Endothelial cell of umbilical vein (primary cell): Measurements from ENCODE around the gene ZBTB39. TPM values are rescaled to one million over a fixed set of nuclear protein-coding genes. Genes with fewer than 3 reads are reported as not detected.
"Not testable (repeated sequence)": the region's sequence is repeated elsewhere in the genome, so short reads cannot be mapped to it uniquely, and the experiment has no call there.

Experiments
- BruUV-seq: library from RNA; stranded (reverse); fragments of 400-500 nt; replicated peaks from 2 replicates; lab custom pipeline; 2021; lab: Mats Ljungman, UMichigan
- CTCF ChIA-PET: fragments of 300-600, 350-600 bp; sonication (Branson Sonifier 250); formaldehyde crosslinking; loops from one replicate; lab custom pipeline; 2021; ENCODE audit warnings: antibody characterized with exemption, inconsistent platforms; lab: Charles Lee
- POLR2A ChIA-PET: fragments of 300-600, 350-600 bp; sonication (Branson Sonifier 250); formaldehyde crosslinking; loops from one replicate; lab custom pipeline; 2021; ENCODE audit warnings: antibody characterized with exemption, inconsistent platforms; lab: Charles Lee
- DNase-seq: peaks from one replicate; pipeline ENCODE4 v3.0.0-alpha.2; 2011; ENCODE audit warnings: low read depth, low spot score
- FAIRE-seq: peaks from 2 replicates; lab custom pipeline; 2011; peaks lifted over from hg19 to GRCh38; lab: Jason Lieb, UNC
- H2AFZ ChIP-seq: 2 replicates; pipeline ENCODE4 v1.6.0; 2012; ENCODE audit warnings: low read depth, low read length, control low read depth, inconsistent platforms
- H3K27ac ChIP-seq: 2 replicates; pipeline ENCODE4 v1.5.1; 2011; ENCODE audit warnings: low read depth, mild to moderate bottlenecking, control low read depth, low read length, moderate library complexity; ENCODE audit not compliant: insufficient read depth
- H3K27me3 ChIP-seq, 2 experiments: 2 replicates each; pipeline versions ENCODE4 v1.6.0 to v1.6.1; 2011; ENCODE audit warnings: low read length in 2 of 2, mixed read lengths in 1 of 2; ENCODE audit not compliant: control insufficient read depth in 2 of 2, insufficient read depth in 2 of 2
- H3K36me3 ChIP-seq, 2 experiments: 2 replicates in 1 of 2; 3 replicates in 1 of 2; pipeline ENCODE4 v1.5.1; 2011; ENCODE audit warnings: low read length in 2 of 2, mild to moderate bottlenecking in 1 of 2, moderate library complexity in 1 of 2; ENCODE audit not compliant: control insufficient read depth in 2 of 2, insufficient read depth in 2 of 2; ENCODE audit errors: extremely low read depth in 1 of 2
- H3K4me1 ChIP-seq: 3 replicates; pipeline ENCODE4 v1.5.1; 2011; ENCODE audit warnings: mild to moderate bottlenecking, low read length; ENCODE audit not compliant: control insufficient read depth, insufficient read depth; ENCODE audit errors: extremely low read depth
- H3K4me2 ChIP-seq: 2 replicates; pipeline ENCODE4 v1.6.1; 2011; ENCODE audit warnings: low read length, control low read depth, mixed read lengths; ENCODE audit not compliant: insufficient read depth
- H3K4me3 ChIP-seq, 3 experiments: fragments of 200-600 bp in 1 of 3; sonication (generic), shearing (Covaris generic) in 1 of 3; replicated peaks in 1 of 3; 2 replicates each; pipeline ENCODE4 v1.5.1; 2011 to 2016; ENCODE audit warnings: control low read depth in 3 of 3, low read length in 3 of 3, mild to moderate bottlenecking in 2 of 3, inconsistent platforms in 1 of 3, low read depth in 1 of 3, moderate library complexity in 1 of 3; ENCODE audit not compliant: insufficient read depth in 1 of 3
- H3K79me2 ChIP-seq: 2 replicates; pipeline ENCODE4 v1.6.0; 2012; ENCODE audit warnings: low read length, inconsistent platforms; ENCODE audit not compliant: control insufficient read depth, insufficient read depth
- H3K9ac ChIP-seq: replicated peaks from 2 replicates; pipeline ENCODE3; 2011; ENCODE audit warnings: low read length, control low read depth; ENCODE audit not compliant: insufficient read depth; ENCODE audit errors: extremely low read depth
- H3K9me1 ChIP-seq: replicated peaks from 3 replicates; pipeline ENCODE4 v1.6.0; 2011; ENCODE audit warnings: mild to moderate bottlenecking, low read length; ENCODE audit not compliant: control insufficient read depth, insufficient read depth; ENCODE audit errors: extremely low read depth
- H3K9me3 ChIP-seq: replicated peaks from 2 replicates; pipeline ENCODE4 v1.5.1; 2012; ENCODE audit warnings: low read length, inconsistent platforms; ENCODE audit not compliant: control insufficient read depth, insufficient read depth
- H4K20me1 ChIP-seq: replicated peaks from 2 replicates; pipeline ENCODE3; 2011; ENCODE audit warnings: mild to moderate bottlenecking, low read length; ENCODE audit not compliant: control insufficient read depth, insufficient read depth; ENCODE audit errors: extremely low read depth
- FOS ChIP-seq: IDR thresholded peaks from 2 replicates; pipeline ENCODE4 v1.6.1; 2011; ENCODE audit warnings: mild to moderate bottlenecking, low read length, moderate library complexity, borderline replicate concordance; ENCODE audit not compliant: insufficient read depth
- GATA2 ChIP-seq: IDR thresholded peaks from 2 replicates; pipeline ENCODE4 v1.7.0; 2011; ENCODE audit warnings: low read depth, mild to moderate bottlenecking, moderate library complexity, mixed read lengths, low read length; ENCODE audit not compliant: insufficient read length, insufficient read depth
- JUN ChIP-seq: IDR thresholded peaks from 2 replicates; pipeline ENCODE4 v1.6.1; 2011; ENCODE audit warnings: borderline replicate concordance, low read depth; ENCODE audit not compliant: insufficient read length, insufficient read depth
- MYC ChIP-seq: IDR thresholded peaks from one replicate; pipeline ENCODE4 v1.6.1; 2011; ENCODE audit warnings: mild to moderate bottlenecking, low read depth, low read length
- POLR2A ChIP-seq: IDR thresholded peaks from 2 replicates; pipeline ENCODE4 v1.6.1; 2012; ENCODE audit warnings: low read depth, mild to moderate bottlenecking, control low read depth, low read length
- dilution Hi-C: fragments of 300-500 bp; cut with MboI; formaldehyde crosslinking; loops from one replicate; pipeline ENCODE4 v1.15.0; 2019; ENCODE audit warnings: low sequenced_read_pairs; ENCODE audit not compliant: extremely low pct_ligation_motif_present
- intact Hi-C: fragments of 100-400 bp; cut with micrococcal nuclease; formaldehyde crosslinking; loops from one replicate; pipeline ENCODE4 v1.10.0; 2022
- polyA plus RNA-seq, 4 experiments: library from polyadenylated mRNA; depleted of rRNA in 3 of 4; stranded (reverse) in 3 of 4; unstranded in 1 of 4; fragments of >200 nt; gene quantifications; 2 replicates each; pipeline versions ENCODE4 v1.2.1 to v1.2.3, GENCODE V29; 2011 to 2012; ENCODE audit warnings: missing spikeins in 1 of 4
- total RNA-seq: library from RNA; stranded (reverse); gene quantifications from 2 replicates; pipeline ENCODE4 v1.2.3, GENCODE V29; 2021
- TF ChIP-seq, protein P1 (sequence below): IDR thresholded peaks from 2 replicates; pipeline ENCODE4 v1.6.1; 2011; ENCODE audit not compliant: insufficient read depth, insufficient read length
- TF ChIP-seq, protein P2 (sequence below), 2 donors: IDR thresholded peaks; 1 replicate in 1 of 2; 2 replicates in 1 of 2; pipeline ENCODE4 v1.5.1; 2011; ENCODE audit warnings: low read length in 2 of 2, mild to moderate bottlenecking in 2 of 2, moderate library complexity in 2 of 2, control low read depth in 1 of 2, inconsistent platforms in 1 of 2, low read depth in 1 of 2; ENCODE audit not compliant: insufficient read depth in 1 of 2; ENCODE audit errors: extremely low read depth in 1 of 2

Gene ZBTB39
- total and polyA plus RNA-seq, 2 donors (not counting 3 experiments of a cell fraction or from before 2014, with no cell fraction given) = 5.9 to 8.5 TPM

GRCh38 chr12:57055824-57056223 is 49.5 kb upstream of the ZBTB39 start:
- Histone ChIP-seq H2AFZ (no peak overlapping the region), H3K27me3 (peaks cover 0 to 1% of the 10 kb centered on the region in 2 experiments), H4K20me1 (no peaks in the 10 kb centered on the region), H3K9ac (no peak overlapping the region), H3K79me2 (no peaks in the 10 kb centered on the region), H3K9me3 (no peaks in the 10 kb centered on the region), H3K36me3 (peaks cover 6 to 10% of the 10 kb centered on the region in 2 experiments), H3K4me3 (no peak overlapping the region), H3K4me1 (no peaks in the 10 kb centered on the region), H3K4me2 (no peak overlapping the region), H3K27ac (no peak overlapping the region), H3K9me1 (no peaks in the 10 kb centered on the region)
- POLR2A ChIA-PET = no interaction called here
- no TSS peak for BruUV-seq
- no peak for DNase-seq
- dilution Hi-C loops (no loop called here), intact Hi-C loops (no loop called here)
- CTCF ChIA-PET = interaction anchor here (1.3 kb wide), 1 partner anchor 54 kb away, joined by 3 read pairs; no protein-coding TSS in a partner anchor
- no peak for TF ChIP-seq FOS
- TF ChIP-seq, protein P1, sequence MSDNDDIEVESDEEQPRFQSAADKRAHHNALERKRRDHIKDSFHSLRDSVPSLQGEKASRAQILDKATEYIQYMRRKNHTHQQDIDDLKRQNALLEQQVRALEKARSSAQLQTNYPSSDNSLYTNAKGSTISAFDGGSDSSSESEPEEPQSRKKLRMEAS = no peak
- TF ChIP-seq POLR2A = no peak
- TF ChIP-seq MYC = no peak
- no peak for TF ChIP-seq JUN
- TF ChIP-seq GATA2 = no peak
- TF ChIP-seq, protein P2, sequence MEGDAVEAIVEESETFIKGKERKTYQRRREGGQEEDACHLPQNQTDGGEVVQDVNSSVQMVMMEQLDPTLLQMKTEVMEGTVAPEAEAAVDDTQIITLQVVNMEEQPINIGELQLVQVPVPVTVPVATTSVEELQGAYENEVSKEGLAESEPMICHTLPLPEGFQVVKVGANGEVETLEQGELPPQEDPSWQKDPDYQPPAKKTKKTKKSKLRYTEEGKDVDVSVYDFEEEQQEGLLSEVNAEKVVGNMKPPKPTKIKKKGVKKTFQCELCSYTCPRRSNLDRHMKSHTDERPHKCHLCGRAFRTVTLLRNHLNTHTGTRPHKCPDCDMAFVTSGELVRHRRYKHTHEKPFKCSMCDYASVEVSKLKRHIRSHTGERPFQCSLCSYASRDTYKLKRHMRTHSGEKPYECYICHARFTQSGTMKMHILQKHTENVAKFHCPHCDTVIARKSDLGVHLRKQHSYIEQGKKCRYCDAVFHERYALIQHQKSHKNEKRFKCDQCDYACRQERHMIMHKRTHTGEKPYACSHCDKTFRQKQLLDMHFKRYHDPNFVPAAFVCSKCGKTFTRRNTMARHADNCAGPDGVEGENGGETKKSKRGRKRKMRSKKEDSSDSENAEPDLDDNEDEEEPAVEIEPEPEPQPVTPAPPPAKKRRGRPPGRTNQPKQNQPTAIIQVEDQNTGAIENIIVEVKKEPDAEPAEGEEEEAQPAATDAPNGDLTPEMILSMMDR (IDR thresholded peaks at IDR 0.05; ENCODE audit: extremely low read depth in 1 of 2, insufficient read depth in 1 of 2, low read depth in 1 of 2, low read length in 2 of 2) = no peak
- no peak for FAIRE-seq

DNA sequence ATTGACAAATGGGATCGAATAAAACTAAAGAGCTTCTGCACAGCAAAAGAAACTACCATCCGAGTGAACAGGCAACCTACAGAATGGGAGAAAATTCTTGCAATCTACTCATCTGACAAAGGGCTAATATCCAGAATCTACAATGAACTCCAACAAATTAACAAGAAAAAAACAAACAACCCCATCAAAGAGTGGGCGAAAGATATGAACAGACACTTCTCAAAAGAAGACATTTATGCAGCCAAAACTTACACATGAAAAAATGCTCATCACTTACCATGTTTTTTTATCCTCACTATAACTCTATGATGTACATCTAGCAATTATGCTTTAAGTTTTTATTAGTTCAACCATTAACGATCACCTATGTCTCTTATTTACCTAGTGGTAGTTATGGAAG is 47.6 kb upstream of the ZBTB39 start:
- intact Hi-C loops, H3K4me2 ChIP-seq, H3K9me3 ChIP-seq, H3K9ac ChIP-seq, BruUV-seq, H3K4me1 ChIP-seq, H3K9me1 ChIP-seq, DNase-seq, H3K36me3 ChIP-seq, FAIRE-seq, H2AFZ ChIP-seq, H4K20me1 ChIP-seq, CTCF ChIA-PET, POLR2A ChIA-PET, H3K79me2 ChIP-seq, dilution Hi-C loops, H3K4me3 ChIP-seq, H3K27ac ChIP-seq, H3K27me3 ChIP-seq: not testable (repeated sequence)

- POLR2A ChIA-PET, H3K9me3 ChIP-seq, H3K4me1 ChIP-seq, H3K79me2 ChIP-seq, H3K9me1 ChIP-seq, H4K20me1 ChIP-seq, H2AFZ ChIP-seq, H3K4me3 ChIP-seq, BruUV-seq, H3K9ac ChIP-seq, dilution Hi-C loops, H3K4me2 ChIP-seq, H3K27ac ChIP-seq, H3K27me3 ChIP-seq, intact Hi-C loops, FAIRE-seq, H3K36me3 ChIP-seq, CTCF ChIA-PET, DNase-seq: not testable (repeated sequence)
Observed at GRCh38 chr12:57053146-57053545, 46.8 kb upstream of the ZBTB39 start.
